ENCODE measurements around the gene ELOA2. TPM values are rescaled to one million over a fixed set of nuclear protein-coding genes. Genes with fewer than 3 reads are reported as not detected.

Gene ELOA2
- total and polyA plus RNA-seq, 2 of the 4 experiments (the other 2 are of a cell fraction) = not detected

DNA sequence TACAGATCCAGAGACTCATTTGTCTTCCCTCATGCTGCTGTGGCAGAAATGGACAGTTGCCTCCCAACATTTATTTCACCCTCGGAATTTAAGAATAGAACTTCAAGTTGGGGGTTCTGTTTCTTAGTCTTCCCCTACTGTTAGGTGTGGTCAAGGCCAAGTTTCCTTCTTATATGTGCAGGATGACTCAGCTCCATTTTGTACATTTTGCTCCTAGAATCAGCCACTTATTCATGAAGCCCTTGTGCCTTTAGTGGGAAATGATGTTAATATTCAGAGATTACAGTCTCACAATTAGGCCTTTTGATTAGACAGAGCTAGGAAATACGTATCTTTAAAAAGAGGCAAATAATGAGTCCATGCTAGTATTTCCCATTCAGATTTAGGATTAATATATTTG, 46.2 kb upstream of the ELOA2 start:
- no peak overlapping the region for H2AFZ ChIP-seq (replicated peaks; ENCODE audit: low read length, poor library complexity)
- H3K4me1 ChIP-seq (ENCODE audit: control insufficient read depth, insufficient read depth, low read length) = no peaks in the 10 kb centered on the region
- H3K14ac ChIP-seq (replicated peaks; ENCODE audit: low read depth, low read length) = no peak overlapping the region
- no peaks in the 10 kb centered on the region for H3K9me1 ChIP-seq (ENCODE audit: insufficient read depth, low read length)
- no peak for ATAC-seq (ENCODE audit: low read depth)
- H2BK5ac ChIP-seq (ENCODE audit: low read depth, low read length, poor library complexity, severe bottlenecking) = no peak overlapping the region
- ChIA-PET POLR2A (ENCODE audit: unreplicated experiment) (no interaction called here), CTCF (no interaction called here)
- no peak overlapping the region for H3K4me2 ChIP-seq (ENCODE audit: low read depth, low read length)
- H4K20me1 ChIP-seq (ENCODE audit: insufficient read depth, low read length) = no peaks in the 10 kb centered on the region
- no peak overlapping the region for H4K5ac ChIP-seq (ENCODE audit: low read depth, low read length)
- H3K27me3 ChIP-seq (ENCODE audit: control insufficient read depth, insufficient read depth, low read length) = no peaks in the 10 kb centered on the region
- H4K91ac ChIP-seq (ENCODE audit: insufficient read depth, low read depth, low read length) = no peak overlapping the region
- H2BK15ac ChIP-seq (ENCODE audit: low read depth, low read length) = no peak overlapping the region
- H2BK120ac ChIP-seq (ENCODE audit: low read depth, low read length) = no peak overlapping the region
- H2AK5ac ChIP-seq (ENCODE audit: low read depth, low read length) = no peak overlapping the region
- in situ Hi-C loops (cut with MboI; ENCODE audit: low sequenced_read_pairs) (no loop called here), intact Hi-C loops (cut with micrococcal nuclease) (no loop called here), dilution Hi-C loops (cut with HindIII; ENCODE audit: low sequenced_read_pairs, unreplicated experiment) (no loop called here)
- no peak overlapping the region for H2BK20ac ChIP-seq (ENCODE audit: low read depth, low read length)
- H3K9ac ChIP-seq (ENCODE audit: low read depth, low read length) = no peak overlapping the region
- no peak overlapping the region for H4K8ac ChIP-seq (ENCODE audit: low read depth in 2 of 2, low read length in 2 of 2)
- no peak overlapping the region for H3K56ac ChIP-seq (ENCODE audit: extremely low read depth, insufficient read depth, low read length)
- no peak overlapping the region for H3K4me3 ChIP-seq (ENCODE audit: insufficient read depth, low read depth, low read length)
- DNase-seq = no peak
- H2AK9ac ChIP-seq (replicated peaks; ENCODE audit: low read depth, low read length, poor library complexity) = no peak overlapping the region
- WGBS, 2 experiments (ENCODE audit: extremely low coverage in 2 of 2, insufficient read length in 1 of 2) = no CpG with 5 or more reads among the region's 2 CpGs
- H3K79me1 ChIP-seq (ENCODE audit: low read depth in 1 of 2, low read length in 2 of 2) = no peaks in the 10 kb centered on the region
- TF ChIP-seq BHLHE40 (IDR thresholded peaks at IDR 0.05; ENCODE audit: low read depth, low read length) = no peak
- TF ChIP-seq NFE2L2 (IDR thresholded peaks at IDR 0.05; ENCODE audit: low read depth, low read length) = no peak
- no peak for TF ChIP-seq MAFK (IDR thresholded peaks at IDR 0.05; ENCODE audit: low read depth, low read length)
- no peak for TF ChIP-seq SMC3 (IDR thresholded peaks at IDR 0.05; ENCODE audit: low read depth, low read length)
- TF ChIP-seq POLR2A (IDR thresholded peaks at IDR 0.05; ENCODE audit: low read depth, low read length) = no peak
- TF ChIP-seq, protein P1, sequence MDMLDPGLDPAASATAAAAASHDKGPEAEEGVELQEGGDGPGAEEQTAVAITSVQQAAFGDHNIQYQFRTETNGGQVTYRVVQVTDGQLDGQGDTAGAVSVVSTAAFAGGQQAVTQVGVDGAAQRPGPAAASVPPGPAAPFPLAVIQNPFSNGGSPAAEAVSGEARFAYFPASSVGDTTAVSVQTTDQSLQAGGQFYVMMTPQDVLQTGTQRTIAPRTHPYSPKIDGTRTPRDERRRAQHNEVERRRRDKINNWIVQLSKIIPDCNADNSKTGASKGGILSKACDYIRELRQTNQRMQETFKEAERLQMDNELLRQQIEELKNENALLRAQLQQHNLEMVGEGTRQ (IDR thresholded peaks at IDR 0.05; ENCODE audit: low read depth, low read length) = no peak
- no peak for TF ChIP-seq CTCF (conservative IDR thresholded peaks at IDR 0.05; ENCODE audit: low read depth, low read length)
- no peak for TF ChIP-seq RFX5 (IDR thresholded peaks at IDR 0.05; ENCODE audit: low read depth, low read length)
- no peak for TF ChIP-seq FOS (IDR thresholded peaks at IDR 0.05; ENCODE audit: low read depth, low read length)
- TF ChIP-seq RAD21 (IDR thresholded peaks at IDR 0.05; ENCODE audit: low read length) = no peak
- no peak for TF ChIP-seq RCOR1 (IDR thresholded peaks at IDR 0.05; ENCODE audit: insufficient replicate concordance, low read length)
- no peak for TF ChIP-seq CEBPB (IDR thresholded peaks at IDR 0.05; ENCODE audit: low read depth, low read length)
- TF ChIP-seq ELK1 (IDR thresholded peaks at IDR 0.05; ENCODE audit: borderline replicate concordance, low read depth, low read length) = no peak
- no peak for TF ChIP-seq MXI1 (IDR thresholded peaks at IDR 0.05; ENCODE audit: borderline replicate concordance, low read depth, low read length)
- TF ChIP-seq MAZ (IDR thresholded peaks at IDR 0.05; ENCODE audit: borderline replicate concordance, low read depth, low read length) = no peak
- TF ChIP-seq CHD1 (IDR thresholded peaks at IDR 0.05; ENCODE audit: low read depth, low read length) = no peak
- no peaks in the 10 kb centered on the region for H3K9me3 ChIP-seq (ENCODE audit: control insufficient read depth, insufficient read depth, low read length)
- H3K23ac ChIP-seq (ENCODE audit: low read depth, low read length) = no peak overlapping the region
- H3K36me3 ChIP-seq (ENCODE audit: control insufficient read depth, insufficient read depth, low read length) = no peaks in the 10 kb centered on the region
- no TSS peak for BruUV-seq (replicated peaks)
- no peak overlapping the region for H3K27ac ChIP-seq (ENCODE audit: insufficient read depth, low read length)
- H3K18ac ChIP-seq (ENCODE audit: low read depth, low read length) = no peak overlapping the region
- no peak overlapping the region for H3K4ac ChIP-seq (ENCODE audit: low read depth, low read length)

All from IMR-90 (cell line).